NB4 (cell line): Measurements from ENCODE around the gene LBX1.

Experiments
- POLR2A ChIP-seq: IDR thresholded peaks from 2 replicates; pipeline ENCODE4 v1.6.1; 2011; ENCODE audit warnings: mild to moderate bottlenecking; ENCODE audit not compliant: insufficient read length; ENCODE audit errors: extremely low read depth
- TF ChIP-seq, protein P1 (sequence below): IDR thresholded peaks from one replicate; pipeline ENCODE4 v1.5.1; 2012; ENCODE audit warnings: low read depth, low read length

GRCh38 chr10:101233443-101233842 lies 4.2 kb upstream of the LBX1 start:
- TF ChIP-seq, protein P1, sequence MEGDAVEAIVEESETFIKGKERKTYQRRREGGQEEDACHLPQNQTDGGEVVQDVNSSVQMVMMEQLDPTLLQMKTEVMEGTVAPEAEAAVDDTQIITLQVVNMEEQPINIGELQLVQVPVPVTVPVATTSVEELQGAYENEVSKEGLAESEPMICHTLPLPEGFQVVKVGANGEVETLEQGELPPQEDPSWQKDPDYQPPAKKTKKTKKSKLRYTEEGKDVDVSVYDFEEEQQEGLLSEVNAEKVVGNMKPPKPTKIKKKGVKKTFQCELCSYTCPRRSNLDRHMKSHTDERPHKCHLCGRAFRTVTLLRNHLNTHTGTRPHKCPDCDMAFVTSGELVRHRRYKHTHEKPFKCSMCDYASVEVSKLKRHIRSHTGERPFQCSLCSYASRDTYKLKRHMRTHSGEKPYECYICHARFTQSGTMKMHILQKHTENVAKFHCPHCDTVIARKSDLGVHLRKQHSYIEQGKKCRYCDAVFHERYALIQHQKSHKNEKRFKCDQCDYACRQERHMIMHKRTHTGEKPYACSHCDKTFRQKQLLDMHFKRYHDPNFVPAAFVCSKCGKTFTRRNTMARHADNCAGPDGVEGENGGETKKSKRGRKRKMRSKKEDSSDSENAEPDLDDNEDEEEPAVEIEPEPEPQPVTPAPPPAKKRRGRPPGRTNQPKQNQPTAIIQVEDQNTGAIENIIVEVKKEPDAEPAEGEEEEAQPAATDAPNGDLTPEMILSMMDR = no peak
- TF ChIP-seq POLR2A = no peak
